Fibroblast of villous mesenchyme (primary cell): ENCODE results near the gene ASTN1. TPM values are rescaled to one million over a fixed set of nuclear protein-coding genes. Genes with fewer than 3 reads are reported as not detected.

Experiments
- DNase-seq: peaks from one replicate; pipeline ENCODE4 v3.0.0-alpha.2; 2010; ENCODE audit warnings: low read depth
- H3K4me3 ChIP-seq: 2 replicates; pipeline ENCODE4 v1.5.1; 2011; ENCODE audit warnings: low read depth, mild to moderate bottlenecking, low read length
- total RNA-seq: library from RNA; depleted of rRNA; stranded (reverse); fragments of >200 nt; gene quantifications from 2 replicates; pipeline ENCODE4 v1.2.3, GENCODE V29; 2012
- TF ChIP-seq, protein P1 (sequence below): IDR thresholded peaks from 2 replicates; pipeline ENCODE4 v1.5.1; 2012; ENCODE audit warnings: low read depth, mild to moderate bottlenecking, low read length; ENCODE audit not compliant: insufficient read depth

ASTN1 gene
- total RNA-seq, 1 donor = not detected

DNA sequence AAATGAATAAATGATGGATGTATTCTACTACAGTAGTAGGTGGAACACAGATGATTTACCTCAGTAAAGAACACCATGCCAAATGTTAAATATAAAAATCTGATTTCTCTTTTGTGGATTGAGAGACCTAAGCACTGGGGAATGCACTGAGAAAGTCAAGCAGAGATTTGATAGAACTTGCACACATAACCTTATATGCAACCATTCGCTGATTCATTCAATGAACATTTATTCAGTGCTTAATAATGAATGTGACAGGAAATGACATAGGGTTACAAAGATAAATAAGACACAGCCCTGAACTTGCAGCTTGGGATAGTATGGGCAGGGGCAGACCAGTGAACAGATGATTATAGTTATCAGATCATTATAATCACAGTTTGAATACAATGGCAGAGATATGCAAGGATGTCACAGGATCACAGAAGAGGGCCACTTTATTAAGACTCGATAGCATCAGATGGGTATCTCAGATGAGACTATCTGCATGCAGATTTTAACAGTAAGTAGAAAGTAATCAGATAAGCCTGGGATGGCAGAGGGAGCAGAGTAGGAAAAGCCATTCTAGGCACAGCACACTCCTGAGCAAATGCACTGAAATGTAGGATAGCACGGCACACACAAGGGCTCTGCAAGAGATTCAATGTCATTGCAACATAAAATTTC is 169.4 kb downstream of the ASTN1 start:
- no peak overlapping the region for H3K4me3 ChIP-seq
- TF ChIP-seq, protein P1, sequence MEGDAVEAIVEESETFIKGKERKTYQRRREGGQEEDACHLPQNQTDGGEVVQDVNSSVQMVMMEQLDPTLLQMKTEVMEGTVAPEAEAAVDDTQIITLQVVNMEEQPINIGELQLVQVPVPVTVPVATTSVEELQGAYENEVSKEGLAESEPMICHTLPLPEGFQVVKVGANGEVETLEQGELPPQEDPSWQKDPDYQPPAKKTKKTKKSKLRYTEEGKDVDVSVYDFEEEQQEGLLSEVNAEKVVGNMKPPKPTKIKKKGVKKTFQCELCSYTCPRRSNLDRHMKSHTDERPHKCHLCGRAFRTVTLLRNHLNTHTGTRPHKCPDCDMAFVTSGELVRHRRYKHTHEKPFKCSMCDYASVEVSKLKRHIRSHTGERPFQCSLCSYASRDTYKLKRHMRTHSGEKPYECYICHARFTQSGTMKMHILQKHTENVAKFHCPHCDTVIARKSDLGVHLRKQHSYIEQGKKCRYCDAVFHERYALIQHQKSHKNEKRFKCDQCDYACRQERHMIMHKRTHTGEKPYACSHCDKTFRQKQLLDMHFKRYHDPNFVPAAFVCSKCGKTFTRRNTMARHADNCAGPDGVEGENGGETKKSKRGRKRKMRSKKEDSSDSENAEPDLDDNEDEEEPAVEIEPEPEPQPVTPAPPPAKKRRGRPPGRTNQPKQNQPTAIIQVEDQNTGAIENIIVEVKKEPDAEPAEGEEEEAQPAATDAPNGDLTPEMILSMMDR = no peak
- DNase-seq = no peak

DNA sequence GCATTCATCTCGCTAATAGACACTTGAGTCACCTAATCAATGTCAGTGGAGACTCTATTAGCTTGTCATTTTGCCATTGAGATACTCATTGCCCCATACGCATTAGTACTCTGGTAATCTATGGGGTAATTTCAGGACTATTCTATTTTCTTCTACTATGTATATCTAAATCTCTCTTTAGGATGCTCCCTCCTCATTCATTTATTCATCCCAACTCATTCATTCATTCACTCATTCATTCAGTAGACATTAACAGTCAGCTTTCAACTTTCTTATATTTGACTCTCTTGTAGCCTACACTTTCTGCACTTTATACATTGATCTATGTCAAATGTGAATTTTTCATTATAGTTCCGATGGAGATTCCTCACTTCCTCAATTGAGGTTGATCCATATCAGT is 170.9 kb downstream of the ASTN1 start:
- TF ChIP-seq, protein P1 = no peak
- DNase-seq = no peak
- H3K4me3 ChIP-seq = no peak overlapping the region

DNA sequence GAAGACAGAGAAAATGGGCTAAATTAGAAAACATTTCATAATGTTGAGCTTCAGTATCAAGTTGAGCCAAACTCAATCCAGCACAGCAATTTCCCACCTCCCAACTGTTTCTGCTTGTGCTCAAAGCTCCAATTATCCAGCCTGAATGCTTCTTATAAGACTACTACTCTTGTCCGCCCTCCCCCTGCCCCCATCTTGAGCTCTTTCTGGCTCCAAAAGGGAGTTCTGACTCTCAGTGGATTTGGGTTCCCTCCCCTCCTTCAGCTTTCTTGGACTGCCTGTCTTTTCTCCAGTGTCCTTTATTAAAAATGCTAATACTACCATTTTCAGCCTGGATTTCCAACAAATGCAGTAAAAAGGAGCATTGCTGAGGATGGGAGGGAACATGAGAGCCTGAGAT is 174.8 kb downstream of the ASTN1 start:
- no peak for DNase-seq
- TF ChIP-seq, protein P1 = no peak

DNA sequence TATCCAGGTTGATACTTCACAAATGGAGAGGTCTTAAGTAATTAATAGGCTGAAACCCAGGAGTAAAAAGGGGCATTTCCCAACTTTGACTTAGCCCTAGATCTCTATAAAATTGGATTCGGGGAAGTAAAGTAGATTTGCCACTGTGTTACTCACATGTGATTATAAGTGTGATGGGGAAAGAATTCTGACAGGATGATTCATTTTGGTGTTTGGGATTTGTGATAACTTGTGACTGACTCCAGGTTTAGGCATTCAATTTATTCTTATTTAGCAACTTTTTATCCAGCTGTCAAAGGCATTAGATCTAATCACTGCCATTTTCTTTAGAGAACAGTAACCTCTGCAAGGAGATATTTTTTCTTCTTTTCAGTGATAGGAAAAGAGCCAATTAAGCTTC is 175.5 kb downstream of the ASTN1 start:
- TF ChIP-seq, protein P1 = no peak
- no peak for DNase-seq
- no peak overlapping the region for H3K4me3 ChIP-seq

More for the DNA sequence above, 174.8 kb downstream of the ASTN1 start:
- H3K4me3 ChIP-seq = no peak overlapping the region

DNA sequence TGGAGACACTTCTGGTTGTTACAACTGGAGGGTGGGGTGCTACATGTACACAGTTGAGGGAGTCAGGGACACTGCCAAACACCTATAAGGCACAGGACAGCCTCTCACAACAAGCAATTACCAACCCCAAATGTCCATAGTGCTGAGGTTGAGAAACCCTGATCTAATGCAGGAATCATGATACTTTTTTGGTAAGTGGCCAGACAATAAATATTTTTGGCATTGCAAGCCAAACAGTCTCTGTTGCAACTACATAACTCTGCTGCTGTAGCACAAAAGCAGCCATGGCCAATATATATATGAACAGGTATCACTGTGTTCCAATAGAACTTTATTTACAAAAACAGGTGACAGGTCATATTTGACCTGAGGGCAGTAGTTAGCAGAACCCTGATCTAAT is 177.5 kb downstream of the ASTN1 start:
- peak; percentile 2 for DNase-seq
- TF ChIP-seq, protein P1 = no peak
- H3K4me3 ChIP-seq = no peak overlapping the region

DNA sequence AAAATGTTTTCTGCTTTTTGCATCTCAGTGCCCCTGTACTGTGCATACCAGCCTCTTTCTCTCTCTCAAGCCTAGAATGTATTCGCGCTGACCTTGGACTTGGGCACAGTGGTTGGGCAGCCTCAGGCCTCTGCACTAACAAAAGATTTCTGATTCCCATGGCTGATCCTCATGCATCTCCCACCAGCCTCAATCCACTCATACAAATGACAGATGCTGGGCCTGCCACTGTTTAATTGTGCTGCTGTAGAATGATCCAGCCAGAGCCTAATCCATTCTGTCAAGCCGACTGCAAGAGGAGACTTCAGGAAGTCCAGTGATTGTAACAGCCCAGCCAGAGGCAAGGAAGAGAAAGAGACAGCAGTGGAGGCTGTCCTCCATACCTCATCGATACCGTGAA is 180.8 kb downstream of the ASTN1 start:
- no peak for DNase-seq
- no peak overlapping the region for H3K4me3 ChIP-seq
- TF ChIP-seq, protein P1 = no peak

DNA sequence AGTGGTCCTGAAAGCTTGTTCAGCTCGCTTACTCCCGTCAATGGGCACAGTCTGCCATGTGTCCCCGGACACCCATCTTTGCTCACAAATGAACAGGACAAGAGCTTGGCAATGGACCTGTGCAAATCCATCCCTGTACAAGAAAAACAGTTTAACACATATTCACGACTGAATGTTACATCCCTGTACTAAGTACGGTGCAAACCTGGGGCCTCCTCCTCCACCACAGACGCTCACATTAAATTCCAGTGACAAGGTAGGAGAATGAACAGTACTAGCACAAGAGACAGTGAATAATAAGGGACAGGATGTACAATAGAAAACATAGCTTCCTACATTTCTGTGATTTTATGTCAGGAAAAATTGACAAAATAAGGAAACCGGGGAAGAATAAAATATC is 187.7 kb downstream of the ASTN1 start:
- no peak for DNase-seq
- H3K4me3 ChIP-seq = no peak overlapping the region
- TF ChIP-seq, protein P1 = no peak
